G401 (cell line): ENCODE results near the gene FHOD3. TPM values are rescaled to one million over a fixed set of nuclear protein-coding genes. Genes with fewer than 3 reads are reported as not detected.

ENCODE experiments used
- DNase-seq: peaks from one replicate; pipeline ENCODE4 v3.0.0-alpha.2; 2015; ENCODE audit warnings: low spot score
- in situ Hi-C: cut with HindIII; loops from 2 replicates; pipeline ENCODE4 v1.10.0; 2016; ENCODE audit warnings: low sequenced_read_pairs, mixed read lengths
- total RNA-seq: library from RNA; depleted of rRNA; stranded (reverse); fragments of >200 nt; shearing (Covaris generic); gene quantifications from 2 replicates; pipeline ENCODE4 v1.2.3, GENCODE V29; 2014

Gene FHOD3
- total RNA-seq, 1 experiment from 2014 or later = 0.03 TPM

GRCh38 chr18:36424741-36425142 lies 127.2 kb downstream of the FHOD3 start:
- no peak for DNase-seq
- in situ Hi-C loops = no loop called here

- no peak for DNase-seq
- in situ Hi-C loops = no loop called here
Observed at GRCh38 chr18:36427369-36427768, 129.9 kb downstream of the FHOD3 start.

- DNase-seq = no peak
- in situ Hi-C loops = no loop called here
Observed at GRCh38 chr18:36427831-36428230, 130.3 kb downstream of the FHOD3 start.

GRCh38 chr18:36428431-36429029 lies 131.0 kb downstream of the FHOD3 start:
- in situ Hi-C loops = no loop called here
- DNase-seq = no peak

- in situ Hi-C loops = no loop called here
- no peak for DNase-seq
Observed at GRCh38 chr18:36432880-36433555, 135.5 kb downstream of the FHOD3 start.

- in situ Hi-C loops = no loop called here
- DNase-seq = no peak
Observed at GRCh38 chr18:36436387-36436786, 138.9 kb downstream of the FHOD3 start.

- in situ Hi-C loops = no loop called here
- DNase-seq = no peak
Observed at GRCh38 chr18:36440614-36441013, 143.1 kb downstream of the FHOD3 start.

- no peak for DNase-seq
- in situ Hi-C loops = no loop called here
Observed at GRCh38 chr18:36441426-36442240, 144.1 kb downstream of the FHOD3 start.

- in situ Hi-C loops = no loop called here
- no peak for DNase-seq
Observed at GRCh38 chr18:36442717-36443116, 145.2 kb downstream of the FHOD3 start.

- DNase-seq = no peak
- in situ Hi-C loops = no loop called here
Observed at GRCh38 chr18:36446059-36446458, 148.5 kb downstream of the FHOD3 start.

- no peak for DNase-seq
- in situ Hi-C loops = no loop called here
Observed at GRCh38 chr18:36448384-36449290, 151.1 kb downstream of the FHOD3 start.

- in situ Hi-C loops = no loop called here
- DNase-seq = no peak
Observed at GRCh38 chr18:36449451-36449850, 151.9 kb downstream of the FHOD3 start.

GRCh38 chr18:36450264-36450663 lies 152.8 kb downstream of the FHOD3 start:
- in situ Hi-C loops = no loop called here

GRCh38 chr18:36451454-36452251 lies 154.1 kb downstream of the FHOD3 start:
- no peak for DNase-seq
- in situ Hi-C loops = no loop called here

More at GRCh38 chr18:36450264-36450663, 152.8 kb downstream of the FHOD3 start:
- DNase-seq = no peak

GRCh38 chr18:36454245-36454644 lies 156.7 kb downstream of the FHOD3 start:
- in situ Hi-C loops = no loop called here
- DNase-seq = no peak

- no peak for DNase-seq
- in situ Hi-C loops = no loop called here
Observed at GRCh38 chr18:36454848-36455458, 157.4 kb downstream of the FHOD3 start.

- in situ Hi-C loops = no loop called here
- DNase-seq = no peak
Observed at GRCh38 chr18:36455931-36456330, 158.4 kb downstream of the FHOD3 start.

GRCh38 chr18:36456622-36457021 lies 159.1 kb downstream of the FHOD3 start:
- in situ Hi-C loops = no loop called here
- no peak for DNase-seq
